Upper lobe of left lung (tissue), 6 donors: ENCODE results near the gene RERE. TPM values are rescaled to one million over a fixed set of nuclear protein-coding genes. Genes with fewer than 3 reads are reported as not detected.

Source experiments
- ATAC-seq, 2 donors: fragments of 200-7000 bp; cut with Tn5 transposase; one replicate each; pipeline ENCODE4 v1.9.1; 2022; ENCODE audit warnings: mild to moderate bottlenecking in 2 of 2, moderate library complexity in 2 of 2; ENCODE audit not compliant: low FRiP score in 2 of 2
- DNase-seq, 2 donors: peaks; one replicate each; pipeline ENCODE4 v3.0.0-alpha.2; 2019 to 2020
- H3K27ac ChIP-seq, 4 donors: fragments of 200-600 bp; sonication (generic); one replicate each; pipeline ENCODE4 v1.5.1; 2016 to 2019
- H3K27me3 ChIP-seq, 4 donors: fragments of 200-600 bp; sonication (generic); one replicate each; pipeline ENCODE4 v1.5.1; 2017 to 2019
- H3K36me3 ChIP-seq, 4 donors: fragments of 200-600 bp; sonication (generic); one replicate each; pipeline ENCODE4 v1.5.1; 2016 to 2019
- H3K4me1 ChIP-seq, 4 donors: fragments of 200-600 bp; sonication (generic); one replicate each; pipeline ENCODE4 v1.5.1; 2018 to 2019
- H3K4me3 ChIP-seq, 4 donors: fragments of 200-600 bp; sonication (generic); one replicate each; pipeline ENCODE4 v1.5.1; 2017 to 2019; ENCODE audit warnings: mild to moderate bottlenecking in 2 of 4, moderate library complexity in 1 of 4
- H3K9me3 ChIP-seq, 4 donors: fragments of 200-600 bp; sonication (generic); one replicate each; pipeline ENCODE4 v1.5.1; 2018 to 2019
- CTCF ChIP-seq, 6 experiments: fragments of 450-650 bp in 4 of 6; fragments of 200-600 bp in 2 of 6; sonication (generic) in 2 of 6; IDR thresholded peaks; one replicate each; pipeline ENCODE4 v1.5.1; 2016 to 2019; ENCODE audit warnings: antibody characterized with exemption in 6 of 6
- EP300 ChIP-seq, 4 donors: sonication (generic); formaldehyde crosslinking; IDR thresholded peaks; one replicate each; pipeline ENCODE4 v1.5.1; 2017; ENCODE audit warnings: antibody characterized with exemption in 4 of 4, control low read depth in 2 of 4
- POLR2A ChIP-seq, 4 donors: fragments of 450-650 bp; IDR thresholded peaks; one replicate each; pipeline ENCODE4 v1.5.1; 2016 to 2017; ENCODE audit warnings: antibody characterized with exemption in 4 of 4, mild to moderate bottlenecking in 2 of 4
- POLR2AphosphoS5 ChIP-seq, 2 donors: sonication (generic); formaldehyde crosslinking; IDR thresholded peaks; one replicate each; pipeline ENCODE4 v1.5.1; 2017; ENCODE audit warnings: antibody characterized with exemption in 2 of 2
- WGBS, 2 donors: methylation state at CpG; one replicate each; pipeline ENCODE4 v1.1.5; 2017 to 2018; 5-methylcytosine and 5-hydroxymethylcytosine counted together
- total RNA-seq, 6 donors: library from RNA; depleted of rRNA in 4 of 6; stranded (reverse); fragments of >200 nt in 4 of 6; gene quantifications; one replicate each; pipeline versions ENCODE4 v1.1.0 to v1.2.1, GENCODE V29; 2016 to 2021
- donor health status: DM: no; HTN: no; CAD: no; lungs with moderate emphysema.
- donor health status: DM: no; HTN: yes; CAD: no; lungs with severe emphysema.

The RERE gene
- total RNA-seq, 6 donors from 2014 or later: 75.5 to 222 (median 104) TPM

- Histone ChIP-seq H3K4me1 (peaks cover 6 to 12% (median 9%) of the 10 kb centered on the region in 4 donors), H3K9me3 (no peaks in the 10 kb centered on the region), H3K27ac (no peak overlapping the region), H3K27me3 (no peaks in the 10 kb centered on the region), H3K4me3 (no peak overlapping the region), H3K36me3 (no peaks in the 10 kb centered on the region)
- TF ChIP-seq EP300 (IDR thresholded peaks at IDR 0.05) (no peak), POLR2A (IDR thresholded peaks at IDR 0.05) (no peak), CTCF (IDR thresholded peaks at IDR 0.05) (no peak), POLR2AphosphoS5 (IDR thresholded peaks at IDR 0.05) (no peak)
- DNase-seq (no peak), ATAC-seq (no peak)
- WGBS, 2 donors: 92 to 95% methylated on average over 3 of the region's 3 CpGs
Observed at GRCh38 chr1:8765198-8765597, 52.2 kb downstream of the RERE start.

GRCh38 chr1:8764293-8764937 lies 53.0 kb downstream of the RERE start:
- no peaks in the 10 kb centered on the region for H3K36me3 ChIP-seq
- DNase-seq: no peak
- H3K27ac ChIP-seq: no peak overlapping the region
- no peaks in the 10 kb centered on the region for H3K27me3 ChIP-seq
- H3K4me3 ChIP-seq: no peak overlapping the region
- ATAC-seq: no peak
- H3K4me1 ChIP-seq: peaks cover 6 to 12% (median 9%) of the 10 kb centered on the region in 4 donors
- TF ChIP-seq POLR2AphosphoS5 (IDR thresholded peaks at IDR 0.05) (no peak), POLR2A (IDR thresholded peaks at IDR 0.05) (no peak), CTCF (IDR thresholded peaks at IDR 0.05) (no peak), EP300 (IDR thresholded peaks at IDR 0.05) (no peak)
- no peaks in the 10 kb centered on the region for H3K9me3 ChIP-seq
- 37 to 42% methylated on average over 4 of the region's 4 CpGs for whole genome bisulfite sequencing, 2 donors

DNA sequence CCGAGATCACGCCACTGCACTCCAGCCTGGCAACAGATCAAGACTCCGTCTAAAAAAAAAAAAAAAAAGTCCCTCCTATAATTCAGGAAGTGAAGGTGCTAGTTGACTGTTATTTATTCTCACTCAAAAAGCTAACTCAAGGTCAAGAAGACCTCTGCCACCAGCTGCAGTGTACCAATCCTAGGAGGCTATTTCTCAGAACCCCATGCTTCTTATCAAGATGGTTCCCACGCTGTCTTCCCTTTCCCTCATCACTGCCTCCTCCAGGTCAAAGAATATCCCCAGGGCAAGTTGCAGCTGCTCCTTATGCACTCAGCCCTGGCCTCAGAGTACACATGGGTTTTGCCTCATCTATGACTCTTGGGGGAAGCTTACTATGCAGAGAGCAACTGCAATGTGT lies 53.6 kb downstream of the RERE start:
- H3K27ac ChIP-seq: no peak overlapping the region

DNA sequence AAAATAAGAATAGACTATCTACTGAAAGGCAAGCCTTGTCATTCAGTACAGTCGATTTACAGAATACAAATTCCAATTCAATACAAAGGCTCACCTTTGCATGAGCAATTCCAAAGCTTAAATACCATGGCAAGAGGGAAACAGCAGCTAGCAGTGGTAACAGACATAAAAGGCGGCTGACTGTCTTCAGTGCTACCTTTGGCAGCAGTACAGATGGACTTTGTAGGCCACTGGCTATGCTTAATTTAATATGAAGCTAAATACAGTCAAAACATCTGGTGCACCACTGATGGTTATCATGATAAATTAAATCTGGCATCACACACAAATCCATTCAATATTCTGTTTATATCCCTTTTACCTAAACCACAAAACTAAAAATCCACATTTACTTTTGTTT lies 62.4 kb downstream of the RERE start:
- no peaks in the 10 kb centered on the region for H3K36me3 ChIP-seq
- no peaks in the 10 kb centered on the region for H3K27me3 ChIP-seq
- peaks cover 0 to 7% (median 1%) of the 10 kb centered on the region in 4 donors for H3K4me1 ChIP-seq
- 74 to 84% methylated on average over 2 of the region's 2 CpGs for WGBS, 2 donors
- no peak overlapping the region for H3K4me3 ChIP-seq
- H3K9me3 ChIP-seq: no peaks in the 10 kb centered on the region
- DNase-seq: no peak
- ATAC-seq: no peak
- no peak overlapping the region for H3K27ac ChIP-seq
- TF ChIP-seq EP300 (IDR thresholded peaks at IDR 0.05): no peak
- no peak for TF ChIP-seq POLR2AphosphoS5 (IDR thresholded peaks at IDR 0.05)
- TF ChIP-seq POLR2A (IDR thresholded peaks at IDR 0.05): no peak

More for the DNA sequence above, 53.6 kb downstream of the RERE start:
- no peaks in the 10 kb centered on the region for H3K27me3 ChIP-seq
- H3K4me3 ChIP-seq: no peak overlapping the region
- no peak for TF ChIP-seq EP300 (IDR thresholded peaks at IDR 0.05)
- TF ChIP-seq POLR2AphosphoS5 (IDR thresholded peaks at IDR 0.05): no peak
- TF ChIP-seq POLR2A (IDR thresholded peaks at IDR 0.05): no peak
- TF ChIP-seq CTCF (IDR thresholded peaks at IDR 0.05): no peak
- DNase-seq (no peak), ATAC-seq (peak in 1 of 2 donors; percentile 26)
- no peaks in the 10 kb centered on the region for H3K9me3 ChIP-seq
- WGBS, 2 donors: 46 to 62% methylated on average over 4 of the region's 4 CpGs
- H3K36me3 ChIP-seq: no peaks in the 10 kb centered on the region
- H3K4me1 ChIP-seq: peaks cover 6 to 12% (median 9%) of the 10 kb centered on the region in 4 donors

- Histone ChIP-seq H3K27ac (no peak overlapping the region), H3K4me3 (no peak overlapping the region), H3K27me3 (no peaks in the 10 kb centered on the region), H3K36me3 (no peaks in the 10 kb centered on the region), H3K9me3 (no peaks in the 10 kb centered on the region), H3K4me1 (peaks cover 0 to 7% (median 1%) of the 10 kb centered on the region in 4 donors)
- DNase-seq: no peak
- TF ChIP-seq CTCF (IDR thresholded peaks at IDR 0.05) (no peak), POLR2AphosphoS5 (IDR thresholded peaks at IDR 0.05) (no peak), POLR2A (IDR thresholded peaks at IDR 0.05) (no peak), EP300 (IDR thresholded peaks at IDR 0.05) (no peak)
- WGBS, 2 donors: 50 to 60% methylated on average over 1 of the region's 1 CpG
- ATAC-seq: no peak
Observed at GRCh38 chr1:8754247-8754650, 63.2 kb downstream of the RERE start.
